ELR (cell line): ENCODE measurements around the gene LEKR1.

Experiments
- DNase-seq: peaks from one replicate; pipeline ENCODE4 v3.0.0-alpha.2; 2015; ENCODE audit warnings: low read depth

Gene LEKR1

GRCh38 chr3:157061265-157061664, 235.1 kb downstream of the LEKR1 start:
- no peak for DNase-seq

GRCh38 chr3:157063469-157063868, 237.3 kb downstream of the LEKR1 start:
- DNase-seq = no peak

- no peak for DNase-seq
Measured at GRCh38 chr3:157063926-157064325, 237.8 kb downstream of the LEKR1 start.

- DNase-seq = no peak
Measured at GRCh38 chr3:157064402-157064801, 238.2 kb downstream of the LEKR1 start.

GRCh38 chr3:157065201-157065600, 239.0 kb downstream of the LEKR1 start:
- no peak for DNase-seq

GRCh38 chr3:157066335-157067098, 240.4 kb downstream of the LEKR1 start:
- DNase-seq = peak; percentile 84

- no peak for DNase-seq
Measured at GRCh38 chr3:157067114-157067513, 241.0 kb downstream of the LEKR1 start.

- DNase-seq = no peak
Measured at GRCh38 chr3:157069406-157069805, 243.3 kb downstream of the LEKR1 start.

- DNase-seq = no peak
Measured at GRCh38 chr3:157069846-157070677, 243.9 kb downstream of the LEKR1 start.

- no peak for DNase-seq
Measured at GRCh38 chr3:157070678-157070999, 244.5 kb downstream of the LEKR1 start.

- DNase-seq = no peak
Measured at GRCh38 chr3:157071744-157072525, 245.8 kb downstream of the LEKR1 start.

GRCh38 chr3:157073810-157074209, 247.7 kb downstream of the LEKR1 start:
- peak; percentile 82 for DNase-seq

- no peak for DNase-seq
Measured at GRCh38 chr3:157074490-157074889, 248.3 kb downstream of the LEKR1 start.

- DNase-seq = no peak
Measured at GRCh38 chr3:157074981-157075380, 248.8 kb downstream of the LEKR1 start.

- DNase-seq = no peak
Measured at GRCh38 chr3:157075693-157076420, 249.7 kb downstream of the LEKR1 start.

GRCh38 chr3:157077565-157077991, 251.4 kb downstream of the LEKR1 start:
- no peak for DNase-seq

GRCh38 chr3:157078131-157078810, 252.1 kb downstream of the LEKR1 start:
- peak; percentile 69 for DNase-seq

GRCh38 chr3:157078811-157079185, 252.6 kb downstream of the LEKR1 start:
- DNase-seq = no peak

GRCh38 chr3:157079676-157080369, 253.7 kb downstream of the LEKR1 start:
- no peak for DNase-seq

- peak; percentile 98 for DNase-seq
Measured at GRCh38 chr3:157081626-157082210, 255.6 kb downstream of the LEKR1 start.
